ENCODE results near the gene APAF1. TPM values are rescaled to one million over a fixed set of nuclear protein-coding genes. Genes with fewer than 3 reads are reported as not detected.

The APAF1 gene
- total and polyA plus RNA-seq, 10 of the 15 experiments (the other 5 are each of a cell fraction or from before 2014, with no cell fraction given), result 4.2 to 19.1 (median 14.2) TPM

DNA sequence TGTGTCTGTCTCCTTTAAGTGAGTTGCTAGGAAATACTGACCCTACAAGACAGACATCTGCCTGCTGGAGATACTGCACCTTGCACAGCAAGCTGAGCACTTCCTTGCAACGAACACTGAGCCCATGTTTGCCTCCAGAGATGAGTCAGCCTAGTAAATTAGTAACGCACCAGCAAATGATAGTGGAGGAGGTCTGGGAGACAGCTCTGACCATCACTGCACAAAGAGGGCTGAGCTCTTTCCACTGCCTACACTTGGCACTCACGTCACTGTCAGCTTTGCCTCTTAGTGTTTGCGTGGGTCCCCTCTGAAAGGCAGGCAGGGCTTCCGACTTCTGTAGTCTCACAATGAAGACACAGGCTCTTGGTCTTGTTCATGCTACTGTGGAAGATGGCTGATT, 109.0 kb downstream of the APAF1 start:
- H3K4me2 ChIP-seq (ENCODE audit: control insufficient read depth, insufficient read depth), result no peak overlapping the region
- H3K4me1 ChIP-seq (ENCODE audit: control insufficient read depth, insufficient read depth, low read length), result peaks cover 5% of the 10 kb centered on the region
- ATAC-seq, result peak; percentile 99
- in situ Hi-C loops (cut with MboI) (no loop called here), intact Hi-C loops (cut with micrococcal nuclease; ENCODE audit: unreplicated experiment) (no loop called here)
- peak; percentile 85 for DNase-seq (ENCODE audit: low read depth, low spot score)
- peak; percentile 94 for FAIRE-seq
- peak overlapping the region; percentile 46 for H2AFZ ChIP-seq (ENCODE audit: control insufficient read depth, low read depth, low read length)
- WGBS (ENCODE audit: insufficient coverage, insufficient replicate concordance, low lambda C conversion rate, missing lambda C conversion rate), result 1% methylated on average over 5 of the region's 5 CpGs
- BruUV-seq (replicated peaks), result no TSS peak
- no peak overlapping the region; the same call in 1 of the 2 replicates for H3K27ac ChIP-seq (ENCODE audit: control insufficient read depth, insufficient read depth)
- H3K9me3 ChIP-seq (replicated peaks; ENCODE audit: control insufficient read depth, insufficient read depth, low read length), result no peaks in the 10 kb centered on the region
- ChIA-PET SMC1A (ENCODE audit: uncharacterized antibody, unreplicated experiment) (interaction anchor here (0.7 to 4.8 kb wide), 14 partner anchors 9 to 245 kb away, joined by 3 to 29 read pairs (median 3); no protein-coding TSS in a partner anchor), POLR2A (interaction anchor here (0.5 to 0.9 kb wide), 5 partner anchors 9 to 238 kb away, joined by 3 to 5 read pairs (median 3); partner anchors contain the start of gene TMPO), CTCF (interaction anchor here (0.6 to 2.3 kb wide), 11 partner anchors 13 to 700 kb away, joined by 3 to 8 read pairs (median 4); no protein-coding TSS in a partner anchor), RAD21 (ENCODE audit: unreplicated experiment) (interaction anchor here (0.9 to 1.8 kb wide), 3 partner anchors 34 to 245 kb away, joined by 3 to 8 read pairs (median 5); partner anchors contain the start of gene SLC25A3)
- no peaks in the 10 kb centered on the region for H3K27me3 ChIP-seq (replicated peaks in 1 of 2; ENCODE audit: control insufficient read depth in 2 of 2, insufficient read depth in 2 of 2, low read length in 1 of 2)
- no peaks in the 10 kb centered on the region for H3K36me3 ChIP-seq (ENCODE audit: control insufficient read depth in 2 of 2, insufficient read depth in 2 of 2, low read length in 1 of 2)
- no peak overlapping the region for H3K9ac ChIP-seq (ENCODE audit: control insufficient read depth, insufficient read depth, low read length)
- H3K79me2 ChIP-seq (ENCODE audit: control insufficient read depth, insufficient read depth, low read length), result no peaks in the 10 kb centered on the region
- no peak overlapping the region for H3K4me3 ChIP-seq
- no peaks in the 10 kb centered on the region for H4K20me1 ChIP-seq (ENCODE audit: control insufficient read depth, insufficient read depth)
- no peak for TF ChIP-seq MYC (IDR thresholded peaks at IDR 0.05; ENCODE audit: insufficient read depth, insufficient read length, insufficient replicate concordance, low read length, severe bottlenecking)
- no peak for TF ChIP-seq MEF2A (IDR thresholded peaks at IDR 0.05; ENCODE audit: insufficient read depth, low read depth, low read length)
- peak; percentile 68; the same call in 1 of the 2 replicates for TF ChIP-seq SPI1 (IDR thresholded peaks at IDR 0.05; ENCODE audit: borderline replicate concordance, insufficient read depth, low read depth, low read length)
- TF ChIP-seq, protein P1, sequence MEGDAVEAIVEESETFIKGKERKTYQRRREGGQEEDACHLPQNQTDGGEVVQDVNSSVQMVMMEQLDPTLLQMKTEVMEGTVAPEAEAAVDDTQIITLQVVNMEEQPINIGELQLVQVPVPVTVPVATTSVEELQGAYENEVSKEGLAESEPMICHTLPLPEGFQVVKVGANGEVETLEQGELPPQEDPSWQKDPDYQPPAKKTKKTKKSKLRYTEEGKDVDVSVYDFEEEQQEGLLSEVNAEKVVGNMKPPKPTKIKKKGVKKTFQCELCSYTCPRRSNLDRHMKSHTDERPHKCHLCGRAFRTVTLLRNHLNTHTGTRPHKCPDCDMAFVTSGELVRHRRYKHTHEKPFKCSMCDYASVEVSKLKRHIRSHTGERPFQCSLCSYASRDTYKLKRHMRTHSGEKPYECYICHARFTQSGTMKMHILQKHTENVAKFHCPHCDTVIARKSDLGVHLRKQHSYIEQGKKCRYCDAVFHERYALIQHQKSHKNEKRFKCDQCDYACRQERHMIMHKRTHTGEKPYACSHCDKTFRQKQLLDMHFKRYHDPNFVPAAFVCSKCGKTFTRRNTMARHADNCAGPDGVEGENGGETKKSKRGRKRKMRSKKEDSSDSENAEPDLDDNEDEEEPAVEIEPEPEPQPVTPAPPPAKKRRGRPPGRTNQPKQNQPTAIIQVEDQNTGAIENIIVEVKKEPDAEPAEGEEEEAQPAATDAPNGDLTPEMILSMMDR (IDR thresholded peaks at IDR 0.05 in 2 of 3, conservative IDR thresholded peaks at IDR 0.05 in 1 of 3; ENCODE audit: control insufficient read depth in 2 of 3, extremely low read depth in 1 of 3, insufficient read depth in 1 of 3, low read depth in 3 of 3, low read length in 3 of 3), result no peak
- no peak for TF ChIP-seq PAX8 (IDR thresholded peaks at IDR 0.05)
- TF ChIP-seq, protein P2, sequence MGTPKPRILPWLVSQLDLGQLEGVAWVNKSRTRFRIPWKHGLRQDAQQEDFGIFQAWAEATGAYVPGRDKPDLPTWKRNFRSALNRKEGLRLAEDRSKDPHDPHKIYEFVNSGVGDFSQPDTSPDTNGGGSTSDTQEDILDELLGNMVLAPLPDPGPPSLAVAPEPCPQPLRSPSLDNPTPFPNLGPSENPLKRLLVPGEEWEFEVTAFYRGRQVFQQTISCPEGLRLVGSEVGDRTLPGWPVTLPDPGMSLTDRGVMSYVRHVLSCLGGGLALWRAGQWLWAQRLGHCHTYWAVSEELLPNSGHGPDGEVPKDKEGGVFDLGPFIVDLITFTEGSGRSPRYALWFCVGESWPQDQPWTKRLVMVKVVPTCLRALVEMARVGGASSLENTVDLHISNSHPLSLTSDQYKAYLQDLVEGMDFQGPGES (IDR thresholded peaks at IDR 0.05), result no peak
- TF ChIP-seq MTA3 (IDR thresholded peaks at IDR 0.05; ENCODE audit: borderline replicate concordance, low read length), result no peak
- TF ChIP-seq, protein P3, sequence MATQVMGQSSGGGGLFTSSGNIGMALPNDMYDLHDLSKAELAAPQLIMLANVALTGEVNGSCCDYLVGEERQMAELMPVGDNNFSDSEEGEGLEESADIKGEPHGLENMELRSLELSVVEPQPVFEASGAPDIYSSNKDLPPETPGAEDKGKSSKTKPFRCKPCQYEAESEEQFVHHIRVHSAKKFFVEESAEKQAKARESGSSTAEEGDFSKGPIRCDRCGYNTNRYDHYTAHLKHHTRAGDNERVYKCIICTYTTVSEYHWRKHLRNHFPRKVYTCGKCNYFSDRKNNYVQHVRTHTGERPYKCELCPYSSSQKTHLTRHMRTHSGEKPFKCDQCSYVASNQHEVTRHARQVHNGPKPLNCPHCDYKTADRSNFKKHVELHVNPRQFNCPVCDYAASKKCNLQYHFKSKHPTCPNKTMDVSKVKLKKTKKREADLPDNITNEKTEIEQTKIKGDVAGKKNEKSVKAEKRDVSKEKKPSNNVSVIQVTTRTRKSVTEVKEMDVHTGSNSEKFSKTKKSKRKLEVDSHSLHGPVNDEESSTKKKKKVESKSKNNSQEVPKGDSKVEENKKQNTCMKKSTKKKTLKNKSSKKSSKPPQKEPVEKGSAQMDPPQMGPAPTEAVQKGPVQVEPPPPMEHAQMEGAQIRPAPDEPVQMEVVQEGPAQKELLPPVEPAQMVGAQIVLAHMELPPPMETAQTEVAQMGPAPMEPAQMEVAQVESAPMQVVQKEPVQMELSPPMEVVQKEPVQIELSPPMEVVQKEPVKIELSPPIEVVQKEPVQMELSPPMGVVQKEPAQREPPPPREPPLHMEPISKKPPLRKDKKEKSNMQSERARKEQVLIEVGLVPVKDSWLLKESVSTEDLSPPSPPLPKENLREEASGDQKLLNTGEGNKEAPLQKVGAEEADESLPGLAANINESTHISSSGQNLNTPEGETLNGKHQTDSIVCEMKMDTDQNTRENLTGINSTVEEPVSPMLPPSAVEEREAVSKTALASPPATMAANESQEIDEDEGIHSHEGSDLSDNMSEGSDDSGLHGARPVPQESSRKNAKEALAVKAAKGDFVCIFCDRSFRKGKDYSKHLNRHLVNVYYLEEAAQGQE (IDR thresholded peaks at IDR 0.05; ENCODE audit: low read depth, low read length), result no peak
- no peak for TF ChIP-seq MYB (IDR thresholded peaks at IDR 0.05; ENCODE audit: borderline replicate concordance, low read depth, low read length)
- TF ChIP-seq STAT3 (IDR thresholded peaks at IDR 0.05; ENCODE audit: low read depth, low read length), result 0 out of 2 replicates have a peak, but pooled peaks have one; percentile 46
- TF ChIP-seq CHD4 (IDR thresholded peaks at IDR 0.05), result no peak
- TF ChIP-seq ZSCAN29 (IDR thresholded peaks at IDR 0.05), result no peak
- no peak for TF ChIP-seq RCOR1 (conservative IDR thresholded peaks at IDR 0.05; ENCODE audit: low read depth, low read length)
- TF ChIP-seq CBX5 (IDR thresholded peaks at IDR 0.05; ENCODE audit: low read depth), result no peak
- TF ChIP-seq ESRRA (IDR thresholded peaks at IDR 0.05; ENCODE audit: low read length), result no peak
- TF ChIP-seq, protein P4, sequence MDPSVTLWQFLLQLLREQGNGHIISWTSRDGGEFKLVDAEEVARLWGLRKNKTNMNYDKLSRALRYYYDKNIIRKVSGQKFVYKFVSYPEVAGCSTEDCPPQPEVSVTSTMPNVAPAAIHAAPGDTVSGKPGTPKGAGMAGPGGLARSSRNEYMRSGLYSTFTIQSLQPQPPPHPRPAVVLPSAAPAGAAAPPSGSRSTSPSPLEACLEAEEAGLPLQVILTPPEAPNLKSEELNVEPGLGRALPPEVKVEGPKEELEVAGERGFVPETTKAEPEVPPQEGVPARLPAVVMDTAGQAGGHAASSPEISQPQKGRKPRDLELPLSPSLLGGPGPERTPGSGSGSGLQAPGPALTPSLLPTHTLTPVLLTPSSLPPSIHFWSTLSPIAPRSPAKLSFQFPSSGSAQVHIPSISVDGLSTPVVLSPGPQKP (IDR thresholded peaks at IDR 0.05; ENCODE audit: low read depth, low read length), result no peak
